Thoracic aorta (tissue), 2 donors: ENCODE data around the gene KCNA4. TPM values are rescaled to one million over a fixed set of nuclear protein-coding genes. Genes with fewer than 3 reads are reported as not detected.

Source experiments
- ATAC-seq: fragments of 150-250 bp; one replicate; pipeline ENCODE4 v1.8.0; 2017; ENCODE audit warnings: low read depth; ENCODE audit not compliant: insufficient number of reproducible peaks, low FRiP score
- DNase-seq: peaks from one replicate; pipeline ENCODE4 v3.0.0-alpha.2; 2020; ENCODE audit warnings: low spot score
- H3K27ac ChIP-seq, 2 donors: fragments of 200-600 bp; sonication (generic); 1 replicate in 1 of 2; 2 replicates in 1 of 2; pipeline ENCODE4 v1.5.1; 2016; ENCODE audit warnings: mild to moderate bottlenecking in 2 of 2, moderate library complexity in 2 of 2
- H3K27me3 ChIP-seq: fragments of 200-600 bp; sonication (generic); replicated peaks from 2 replicates; pipeline ENCODE4 v1.6.0; 2016; ENCODE audit warnings: mild to moderate bottlenecking; ENCODE audit not compliant: insufficient read depth
- H3K36me3 ChIP-seq: fragments of 200-600 bp; sonication (generic); one replicate; pipeline ENCODE4 v1.5.1; 2016
- H3K4me1 ChIP-seq, 2 donors: fragments of 200-600 bp; sonication (generic); 1 replicate in 1 of 2; 2 replicates in 1 of 2; pipeline versions ENCODE4 v1.5.1 to v1.6.0; 2016; ENCODE audit warnings: low read depth in 2 of 2, mild to moderate bottlenecking in 1 of 2; ENCODE audit not compliant: control insufficient read depth in 1 of 2
- H3K4me3 ChIP-seq: fragments of 200-600 bp; sonication (generic); 2 replicates; pipeline ENCODE4 v1.5.1; 2016; ENCODE audit warnings: mild to moderate bottlenecking
- H3K9me3 ChIP-seq: fragments of 200-600 bp; sonication (generic); 2 replicates; pipeline ENCODE4 v1.5.1; 2016
- total RNA-seq, 2 donors: library from RNA; depleted of rRNA; stranded (reverse); fragments of >200 nt; gene quantifications; one replicate each; pipeline versions ENCODE4 v1.1.0 to v1.2.3, GENCODE V29; 2016
- TF ChIP-seq, protein P1 (sequence below): fragments of 200-600 bp; sonication (generic); IDR thresholded peaks from one replicate; pipeline ENCODE4 v1.5.1; 2019; ENCODE audit warnings: antibody characterized with exemption

The KCNA4 gene
- total RNA-seq, 2 donors from 2014 or later: 0.21 TPM; not detected in 1

DNA sequence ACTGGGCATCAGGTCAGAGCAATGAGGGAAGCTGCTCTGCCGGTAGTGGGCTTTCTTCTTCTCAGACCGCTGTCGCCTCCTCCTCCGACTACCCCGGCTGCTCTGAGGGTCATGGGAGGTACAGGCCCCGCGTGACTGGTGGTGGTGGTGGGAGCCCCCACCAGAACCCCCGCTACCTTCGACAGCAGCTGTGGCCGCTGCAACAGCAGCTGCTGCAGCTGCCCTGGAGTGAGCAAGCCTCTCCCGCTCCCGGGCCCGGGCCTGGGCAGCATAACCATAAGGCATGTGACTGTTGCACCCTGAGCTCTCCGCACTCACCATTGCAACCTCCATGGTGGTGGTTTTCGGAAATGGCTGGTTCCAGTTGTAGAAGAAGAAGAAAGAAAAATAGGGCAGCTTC is 4.5 kb downstream of the KCNA4 start:
- Histone ChIP-seq H3K9me3 (no peaks in the 10 kb centered on the region), H3K4me1 (peaks cover 0 to 11% of the 10 kb centered on the region in 2 donors), H3K36me3 (no peaks in the 10 kb centered on the region), H3K27me3 (no peaks in the 10 kb centered on the region), H3K27ac (no peak overlapping the region), H3K4me3 (no peak overlapping the region)
- no peak for ATAC-seq
- no peak for DNase-seq
- TF ChIP-seq, protein P1, sequence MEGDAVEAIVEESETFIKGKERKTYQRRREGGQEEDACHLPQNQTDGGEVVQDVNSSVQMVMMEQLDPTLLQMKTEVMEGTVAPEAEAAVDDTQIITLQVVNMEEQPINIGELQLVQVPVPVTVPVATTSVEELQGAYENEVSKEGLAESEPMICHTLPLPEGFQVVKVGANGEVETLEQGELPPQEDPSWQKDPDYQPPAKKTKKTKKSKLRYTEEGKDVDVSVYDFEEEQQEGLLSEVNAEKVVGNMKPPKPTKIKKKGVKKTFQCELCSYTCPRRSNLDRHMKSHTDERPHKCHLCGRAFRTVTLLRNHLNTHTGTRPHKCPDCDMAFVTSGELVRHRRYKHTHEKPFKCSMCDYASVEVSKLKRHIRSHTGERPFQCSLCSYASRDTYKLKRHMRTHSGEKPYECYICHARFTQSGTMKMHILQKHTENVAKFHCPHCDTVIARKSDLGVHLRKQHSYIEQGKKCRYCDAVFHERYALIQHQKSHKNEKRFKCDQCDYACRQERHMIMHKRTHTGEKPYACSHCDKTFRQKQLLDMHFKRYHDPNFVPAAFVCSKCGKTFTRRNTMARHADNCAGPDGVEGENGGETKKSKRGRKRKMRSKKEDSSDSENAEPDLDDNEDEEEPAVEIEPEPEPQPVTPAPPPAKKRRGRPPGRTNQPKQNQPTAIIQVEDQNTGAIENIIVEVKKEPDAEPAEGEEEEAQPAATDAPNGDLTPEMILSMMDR: no peak

DNA sequence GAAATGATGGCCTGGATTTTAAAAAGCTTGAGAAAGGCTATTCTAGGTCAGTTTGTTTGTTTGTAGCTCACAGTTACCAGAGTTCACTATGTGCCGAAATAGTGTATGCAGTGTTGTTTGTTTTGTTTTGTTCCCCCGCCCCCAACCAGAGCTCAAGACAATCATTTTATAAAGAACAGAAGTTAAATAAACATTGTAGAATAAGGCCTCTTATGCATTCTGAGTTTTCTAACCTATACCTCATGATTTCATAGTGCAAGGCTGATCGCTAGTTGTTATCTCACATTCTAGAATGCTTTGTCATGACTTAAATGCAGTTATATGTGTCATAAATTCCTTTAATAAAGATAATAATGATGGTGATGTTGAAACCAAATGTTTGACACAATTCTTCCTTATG is 7.8 kb downstream of the KCNA4 start:
- TF ChIP-seq, protein P1: no peak
- H3K9me3 ChIP-seq: no peaks in the 10 kb centered on the region
- H3K27me3 ChIP-seq: no peaks in the 10 kb centered on the region
- DNase-seq (no peak), ATAC-seq (no peak)
- H3K27ac ChIP-seq: no peak overlapping the region
- H3K4me3 ChIP-seq: no peak overlapping the region
- H3K4me1 ChIP-seq: no peaks in the 10 kb centered on the region
- H3K36me3 ChIP-seq: no peaks in the 10 kb centered on the region

DNA sequence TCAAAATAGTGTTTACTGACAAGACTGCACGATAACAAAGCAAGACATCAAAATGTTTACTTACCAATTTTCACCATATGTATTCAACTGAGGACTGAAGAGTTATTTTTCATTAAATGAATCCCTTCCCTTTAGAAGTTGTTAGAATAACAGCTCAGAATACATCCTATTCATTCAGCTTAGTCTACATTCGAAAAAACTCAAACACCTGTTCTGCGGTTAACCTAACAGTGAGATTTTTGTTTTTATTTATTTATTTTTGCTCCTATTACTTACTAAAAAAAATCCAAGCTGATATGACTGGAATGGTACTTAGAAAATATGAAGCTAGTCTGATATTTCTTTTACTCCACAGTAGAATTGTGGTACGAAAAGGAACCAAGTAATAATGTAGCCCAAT is 10.0 kb downstream of the KCNA4 start:
- H3K27me3 ChIP-seq: no peaks in the 10 kb centered on the region
- no peaks in the 10 kb centered on the region for H3K4me1 ChIP-seq
- no peak for DNase-seq
- TF ChIP-seq, protein P1: no peak
- ATAC-seq: no peak
- H3K9me3 ChIP-seq: no peaks in the 10 kb centered on the region
- no peak overlapping the region for H3K27ac ChIP-seq
- H3K4me3 ChIP-seq: no peak overlapping the region
- H3K36me3 ChIP-seq: no peaks in the 10 kb centered on the region

DNA sequence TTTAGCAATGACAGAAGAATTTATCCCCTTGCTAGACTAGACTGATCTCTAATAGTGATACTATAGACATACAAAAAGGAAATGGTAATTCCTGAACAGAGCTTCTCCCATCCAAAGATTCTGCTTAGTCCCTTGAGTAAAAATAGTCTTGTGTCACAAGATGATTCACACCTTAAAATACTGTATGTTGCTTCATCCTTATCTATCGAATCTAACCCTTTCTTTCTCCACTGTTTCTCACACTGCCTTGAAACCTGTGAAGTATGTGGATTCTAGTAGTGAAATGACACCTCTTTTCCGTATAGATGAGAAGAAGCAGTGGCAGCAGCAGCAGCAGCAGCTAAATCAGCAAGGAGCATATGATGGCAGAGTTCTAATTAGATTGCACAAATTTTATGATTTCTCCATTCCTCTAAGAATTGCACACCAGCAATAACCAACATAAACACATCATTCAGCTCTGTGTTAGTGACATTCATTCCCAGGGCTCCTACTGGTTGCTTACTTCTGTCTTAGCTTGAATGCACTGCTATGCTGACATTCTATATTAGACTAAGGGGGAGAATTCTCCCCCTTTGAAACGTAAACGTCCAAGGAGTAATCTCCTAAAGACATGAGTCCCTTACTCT is 14.6 kb downstream of the KCNA4 start:
- no peak overlapping the region for H3K27ac ChIP-seq
- H3K4me3 ChIP-seq: no peak overlapping the region
- no peaks in the 10 kb centered on the region for H3K9me3 ChIP-seq
- DNase-seq: no peak
- no peaks in the 10 kb centered on the region for H3K27me3 ChIP-seq
- no peak for ATAC-seq
- no peaks in the 10 kb centered on the region for H3K4me1 ChIP-seq
- TF ChIP-seq, protein P1: no peak
- H3K36me3 ChIP-seq: no peaks in the 10 kb centered on the region

DNA sequence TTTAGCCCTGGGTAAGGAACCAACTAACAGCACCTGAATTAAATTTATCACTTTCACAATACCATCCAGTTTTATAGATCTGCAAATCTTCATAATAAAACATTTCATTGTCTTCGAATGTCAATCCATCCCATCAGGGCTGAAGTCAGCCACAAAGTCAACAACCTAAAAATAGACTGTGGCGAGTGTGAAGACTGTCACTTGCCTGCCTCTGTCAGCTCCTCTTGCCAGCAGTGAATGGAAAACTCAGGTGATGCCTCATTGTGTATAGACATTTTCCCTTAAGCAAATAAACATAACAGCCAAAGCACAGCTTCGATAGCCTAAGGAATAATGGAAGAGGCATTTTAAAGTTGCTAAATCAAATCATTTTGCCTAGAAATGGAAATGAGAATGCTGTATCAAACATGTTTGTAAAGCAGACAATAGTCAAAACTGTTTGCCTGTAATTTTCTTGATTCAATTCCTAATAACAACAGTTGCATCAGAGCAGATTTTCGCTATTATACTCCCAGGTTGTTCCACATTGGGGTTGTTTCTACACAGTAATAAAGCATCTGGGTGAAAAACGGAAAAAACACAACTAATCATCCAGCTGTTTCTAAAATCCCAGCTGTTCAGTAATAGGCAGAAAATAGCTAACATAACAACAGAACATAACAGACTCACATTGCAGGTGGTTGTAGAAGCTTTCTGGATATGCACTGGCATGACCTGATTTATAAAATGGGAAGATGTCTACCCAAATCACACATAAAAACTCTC is 15.7 kb downstream of the KCNA4 start:
- no peak overlapping the region for H3K4me3 ChIP-seq
- H3K27ac ChIP-seq: no peak overlapping the region
- TF ChIP-seq, protein P1: no peak
- no peaks in the 10 kb centered on the region for H3K27me3 ChIP-seq
- H3K4me1 ChIP-seq: no peaks in the 10 kb centered on the region
- DNase-seq (no peak), ATAC-seq (no peak)
- H3K9me3 ChIP-seq: no peaks in the 10 kb centered on the region
- H3K36me3 ChIP-seq: no peaks in the 10 kb centered on the region
